Kidney glomerular epithelial cell (primary cell): Measurements from ENCODE around the gene FSIP1.

Experiments used
- DNase-seq: peaks from one replicate; lab custom pipeline; 2025; lab: John Stamatoyannopoulos, UW

The FSIP1 gene

GRCh38 chr15:39645138-39645975 is 137.3 kb downstream of the FSIP1 start:
- DNase-seq, result no peak

GRCh38 chr15:39644136-39644535 is 138.5 kb downstream of the FSIP1 start:
- no peak for DNase-seq

GRCh38 chr15:39643727-39644126 is 138.9 kb downstream of the FSIP1 start:
- DNase-seq, result no peak

GRCh38 chr15:39642011-39642640 is 140.5 kb downstream of the FSIP1 start:
- peak; percentile 63 for DNase-seq

GRCh38 chr15:39641191-39641889 is 141.3 kb downstream of the FSIP1 start:
- DNase-seq, result no peak

GRCh38 chr15:39640665-39641064 is 142.0 kb downstream of the FSIP1 start:
- no peak for DNase-seq

- no peak for DNase-seq
Observed at GRCh38 chr15:39639037-39639436, 143.6 kb downstream of the FSIP1 start.

GRCh38 chr15:39638041-39638440 is 144.6 kb downstream of the FSIP1 start:
- no peak for DNase-seq

- DNase-seq, result no peak
Observed at GRCh38 chr15:39631357-39631756, 151.3 kb downstream of the FSIP1 start.

GRCh38 chr15:39629906-39630305 is 152.7 kb downstream of the FSIP1 start:
- no peak for DNase-seq

- DNase-seq, result no peak
Observed at GRCh38 chr15:39629371-39629770, 153.3 kb downstream of the FSIP1 start.

- DNase-seq, result no peak
Observed at GRCh38 chr15:39628546-39629257, 153.9 kb downstream of the FSIP1 start.

GRCh38 chr15:39628144-39628508 is 154.5 kb downstream of the FSIP1 start:
- no peak for DNase-seq

GRCh38 chr15:39627451-39628143 is 155.0 kb downstream of the FSIP1 start:
- no peak for DNase-seq

- DNase-seq, result no peak
Observed at GRCh38 chr15:39625856-39626255, 156.8 kb downstream of the FSIP1 start.

- DNase-seq, result no peak
Observed at GRCh38 chr15:39625451-39625850, 157.2 kb downstream of the FSIP1 start.

GRCh38 chr15:39624806-39625205 is 157.8 kb downstream of the FSIP1 start:
- peak; percentile 58 for DNase-seq

- DNase-seq, result no peak
Observed at GRCh38 chr15:39623529-39623931, 159.1 kb downstream of the FSIP1 start.

GRCh38 chr15:39622660-39623516 is 159.8 kb downstream of the FSIP1 start:
- no peak for DNase-seq

- no peak for DNase-seq
Observed at GRCh38 chr15:39621976-39622375, 160.7 kb downstream of the FSIP1 start.

- DNase-seq, result no peak
Observed at GRCh38 chr15:39621210-39621609, 161.4 kb downstream of the FSIP1 start.
